Limb (tissue), 2 donors: ENCODE results near the gene DAO.

Experiments
- DNase-seq, 2 donors: peaks; one replicate each; pipeline ENCODE4 v3.0.0-alpha.2; 2016; ENCODE audit errors: extremely low spot score in 2 of 2

Gene DAO

GRCh38 chr12:108918206-108918605 lies 38.3 kb downstream of the DAO start:
- no peak for DNase-seq

DNA sequence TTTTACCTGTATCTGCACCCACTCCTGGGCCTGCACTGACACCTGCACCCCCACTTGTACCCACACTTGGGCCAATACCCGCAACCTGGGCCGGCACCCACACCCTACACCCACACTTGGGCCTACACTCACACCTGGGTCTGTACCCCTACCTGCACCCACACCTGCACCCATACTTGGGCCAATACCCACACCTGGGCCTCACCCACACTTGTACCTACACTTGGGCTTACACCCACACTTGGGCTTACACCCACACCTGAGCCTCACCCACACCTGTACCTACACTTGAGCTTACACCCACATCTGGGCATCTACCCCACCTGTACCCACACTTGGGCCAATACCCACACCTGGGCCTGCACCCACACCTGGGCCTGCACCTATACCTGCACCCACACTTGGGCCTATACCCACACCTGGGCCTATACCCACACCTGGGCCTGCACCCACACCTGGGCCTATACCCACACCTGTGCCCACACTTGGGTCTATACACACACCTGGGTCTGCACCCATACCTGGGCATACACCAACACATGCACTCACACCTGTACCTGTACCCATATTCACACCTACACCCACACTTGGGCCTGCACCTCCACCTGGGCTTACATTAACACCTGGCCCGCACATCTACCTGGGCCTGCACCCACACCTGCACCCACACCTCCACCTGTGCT lies 39.2 kb downstream of the DAO start:
- DNase-seq, result no peak

- no peak for DNase-seq
Observed at GRCh38 chr12:108921946-108922345, 42.1 kb downstream of the DAO start.

DNA sequence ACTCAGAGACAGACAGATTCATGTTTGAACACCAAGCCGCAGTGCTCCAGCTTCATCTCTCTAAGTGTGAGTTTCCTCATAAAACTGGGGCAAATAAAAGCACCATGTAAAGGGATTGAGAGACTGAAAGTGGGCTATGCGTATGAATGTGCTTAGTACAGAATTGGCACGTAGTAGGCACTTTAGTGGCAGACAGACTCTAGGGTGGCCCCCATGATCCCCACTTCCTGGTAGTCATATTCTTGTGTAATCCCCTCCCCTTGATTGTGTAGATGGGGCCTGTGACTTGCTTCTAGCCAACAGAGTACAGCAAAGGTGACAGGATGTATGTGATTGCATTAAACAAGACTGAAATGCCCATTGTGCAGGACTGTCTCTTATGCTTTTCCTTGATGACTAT lies 43.0 kb downstream of the DAO start:
- no peak for DNase-seq

GRCh38 chr12:108928695-108929094 lies 48.8 kb downstream of the DAO start:
- no peak for DNase-seq

GRCh38 chr12:108930155-108930554 lies 50.3 kb downstream of the DAO start:
- DNase-seq, result no peak

DNA sequence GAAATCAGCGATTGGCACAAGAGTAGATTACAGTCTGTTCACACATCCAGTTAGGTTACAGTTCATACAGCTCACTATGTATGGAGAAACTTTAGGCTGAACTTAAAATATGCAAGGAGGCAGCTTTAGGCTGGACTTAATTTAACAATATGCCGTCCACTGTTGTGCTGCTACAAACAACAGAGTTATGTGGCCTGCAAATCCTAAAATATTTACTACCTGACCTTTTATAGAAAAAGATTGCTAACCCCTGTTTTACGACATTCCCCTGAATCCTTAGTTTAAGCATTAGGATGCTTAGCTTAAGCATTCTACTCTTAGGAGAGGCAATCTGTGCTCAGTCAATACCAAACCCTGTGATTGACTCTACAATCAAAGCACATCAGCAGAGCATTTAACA lies 50.9 kb downstream of the DAO start:
- DNase-seq, result no peak

DNA sequence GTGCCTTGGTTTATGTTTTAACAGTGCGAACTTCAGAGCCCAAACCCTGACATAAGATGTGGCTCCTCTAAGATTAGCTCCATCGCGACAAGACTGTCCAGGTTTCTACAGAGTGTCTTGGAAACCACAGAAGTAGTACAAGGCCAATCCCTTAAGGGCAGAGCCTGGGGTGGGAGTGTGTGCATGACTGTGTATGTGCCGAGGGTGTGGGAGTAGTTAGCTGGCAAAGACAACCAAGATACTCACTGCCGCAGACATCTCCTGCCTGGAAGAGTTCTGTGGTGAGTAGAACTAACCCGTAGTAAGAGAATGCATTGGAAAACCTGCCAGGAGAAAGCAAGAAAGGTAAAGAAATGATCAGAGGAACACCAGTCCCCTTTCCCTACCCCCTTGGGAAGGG lies 54.1 kb downstream of the DAO start:
- DNase-seq, result no peak

DNA sequence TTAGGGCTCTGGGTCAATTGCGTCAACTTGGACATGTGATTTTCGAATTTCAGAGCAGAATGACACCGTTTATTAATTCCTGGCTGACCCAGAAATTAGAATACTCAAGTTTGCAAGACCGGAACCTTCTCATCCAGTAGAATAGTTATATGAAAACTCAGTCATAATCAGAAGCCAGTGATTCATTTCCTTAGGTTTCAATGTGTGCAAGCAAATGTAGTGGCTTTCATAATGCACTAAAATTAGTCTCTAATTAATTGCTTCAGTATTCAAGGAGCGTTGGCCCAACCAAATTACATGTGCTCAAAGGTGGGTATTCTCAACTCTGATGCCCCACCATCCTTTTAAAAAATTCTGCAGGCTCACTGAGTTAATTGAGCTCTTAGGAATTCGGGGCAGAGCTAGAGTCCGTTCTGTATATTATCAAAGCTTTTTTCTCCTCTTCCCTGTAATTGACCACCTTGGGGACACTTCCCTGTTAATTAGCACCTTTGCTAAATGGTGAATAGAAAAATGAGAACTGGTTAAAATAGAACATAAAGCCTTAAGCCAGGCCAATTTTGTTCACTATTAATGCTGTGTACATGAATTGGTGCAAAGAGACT lies 55.4 kb downstream of the DAO start:
- DNase-seq, result no peak

- no peak for DNase-seq
Observed at GRCh38 chr12:108938247-108938924, 58.5 kb downstream of the DAO start.

DNA sequence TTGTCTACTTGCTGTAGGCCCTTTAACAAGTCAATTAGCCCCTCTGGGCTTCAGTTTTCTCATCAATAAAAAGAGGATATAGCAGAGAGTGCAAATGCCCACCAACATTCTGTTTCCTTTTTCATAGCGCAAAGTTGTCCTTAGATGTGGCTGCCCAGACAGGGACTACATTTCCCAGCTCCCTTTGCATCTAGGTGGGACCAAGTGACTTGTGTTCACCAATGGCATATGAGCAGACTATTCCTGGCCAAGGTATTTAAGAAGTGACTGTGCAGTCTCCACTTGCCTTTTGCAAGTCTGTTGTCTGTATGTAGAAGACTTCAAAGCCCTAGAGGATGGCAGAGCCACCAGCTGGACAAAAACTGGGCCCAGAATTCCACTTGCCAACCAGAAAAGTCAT lies 59.7 kb downstream of the DAO start:
- DNase-seq, result no peak

DNA sequence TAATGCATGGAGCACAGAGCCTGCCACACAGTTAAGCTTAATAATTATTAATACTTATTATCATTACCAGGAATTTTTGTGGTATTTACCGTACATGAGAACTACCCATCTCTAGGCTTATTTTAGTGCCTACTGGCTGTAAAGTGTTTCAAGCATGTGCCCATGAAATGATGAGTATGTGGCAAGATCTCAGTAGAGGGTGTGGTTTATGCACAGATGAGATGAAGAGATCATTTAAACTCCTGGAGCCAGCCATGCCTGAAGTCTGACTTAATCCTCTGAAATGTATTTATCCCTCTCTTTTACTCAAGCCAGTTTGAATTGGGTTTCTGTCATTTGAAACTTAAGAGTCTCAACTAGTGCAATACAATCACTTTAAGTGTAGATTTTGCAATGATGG lies 60.2 kb downstream of the DAO start:
- no peak for DNase-seq

DNA sequence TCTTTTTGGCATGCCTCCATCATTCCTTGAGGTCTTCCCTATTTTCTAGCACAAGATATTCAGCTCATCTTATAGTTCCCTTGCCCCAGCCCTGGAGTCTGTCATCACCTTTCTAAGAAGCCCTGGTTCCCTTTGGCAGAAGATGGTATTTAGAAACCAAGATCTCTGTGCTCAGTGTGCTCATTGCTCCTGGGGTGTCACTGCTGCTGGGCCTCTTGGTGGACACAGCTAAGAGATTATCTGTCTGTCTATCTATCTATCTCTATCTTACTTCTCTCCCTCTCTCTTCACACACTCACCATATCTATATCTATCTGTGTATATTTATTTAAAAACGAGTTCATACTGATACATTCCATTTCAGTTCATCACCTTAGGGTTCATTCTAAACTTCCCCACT lies 67.2 kb downstream of the DAO start:
- no peak for DNase-seq

DNA sequence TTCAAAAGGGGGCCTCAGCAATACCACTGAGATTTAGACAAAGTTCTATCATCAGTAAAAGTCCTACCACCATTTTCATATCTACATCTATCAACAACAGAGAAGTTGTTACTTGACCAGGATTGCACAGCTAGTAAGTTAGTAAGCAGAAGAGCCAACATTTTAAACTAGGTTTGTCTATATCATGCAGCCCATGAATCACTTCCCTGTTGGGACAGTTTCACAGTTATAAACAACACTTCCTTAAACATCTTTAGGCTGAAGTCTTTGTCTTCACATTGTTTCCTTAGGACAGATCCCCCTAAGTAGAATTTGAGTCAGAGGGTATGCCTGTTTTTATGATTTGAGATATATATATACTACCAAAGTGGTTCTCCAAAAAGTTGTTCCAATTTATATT lies 68.5 kb downstream of the DAO start:
- no peak for DNase-seq

- no peak for DNase-seq
Observed at GRCh38 chr12:108949976-108950375, 70.1 kb downstream of the DAO start.
